ENCODE results near the gene MIB2.
A peak's percentile ranks its signal among the peaks of the same experiment; 100 is the strongest.
"Not testable (repeated sequence)": the region's sequence is repeated elsewhere in the genome, so short reads cannot be mapped to it uniquely, and the experiment has no call there.

MIB2 gene

DNA sequence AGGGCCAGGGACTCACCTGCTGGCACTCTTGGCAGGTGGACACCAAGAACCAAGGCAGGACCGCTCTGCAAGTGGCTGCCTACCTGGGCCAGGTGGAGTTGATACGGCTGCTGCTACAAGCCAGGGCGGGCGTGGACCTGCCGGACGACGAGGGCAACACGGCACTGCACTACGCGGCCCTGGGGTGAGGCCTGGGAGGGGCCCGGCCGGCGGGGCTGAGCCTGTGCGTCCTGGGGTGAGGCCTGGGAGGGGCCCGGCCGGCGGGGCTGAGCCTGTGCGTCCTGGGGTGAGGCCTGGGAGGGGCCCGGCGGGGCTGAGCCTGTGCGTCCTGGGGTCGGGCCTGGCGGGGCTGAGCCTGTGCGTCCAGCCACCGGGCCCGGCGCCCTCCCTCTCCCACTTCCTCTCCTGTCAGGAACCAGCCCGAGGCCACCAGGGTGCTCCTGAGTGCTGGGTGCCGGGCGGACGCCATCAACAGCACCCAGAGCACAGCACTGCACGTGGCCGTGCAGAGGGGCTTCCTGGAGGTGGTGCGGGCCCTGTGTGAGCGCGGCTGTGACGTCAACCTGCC, 12.0 kb downstream of the MIB2 start:
- DNase-seq (ENCODE audit: low read depth), result no peak

DNA sequence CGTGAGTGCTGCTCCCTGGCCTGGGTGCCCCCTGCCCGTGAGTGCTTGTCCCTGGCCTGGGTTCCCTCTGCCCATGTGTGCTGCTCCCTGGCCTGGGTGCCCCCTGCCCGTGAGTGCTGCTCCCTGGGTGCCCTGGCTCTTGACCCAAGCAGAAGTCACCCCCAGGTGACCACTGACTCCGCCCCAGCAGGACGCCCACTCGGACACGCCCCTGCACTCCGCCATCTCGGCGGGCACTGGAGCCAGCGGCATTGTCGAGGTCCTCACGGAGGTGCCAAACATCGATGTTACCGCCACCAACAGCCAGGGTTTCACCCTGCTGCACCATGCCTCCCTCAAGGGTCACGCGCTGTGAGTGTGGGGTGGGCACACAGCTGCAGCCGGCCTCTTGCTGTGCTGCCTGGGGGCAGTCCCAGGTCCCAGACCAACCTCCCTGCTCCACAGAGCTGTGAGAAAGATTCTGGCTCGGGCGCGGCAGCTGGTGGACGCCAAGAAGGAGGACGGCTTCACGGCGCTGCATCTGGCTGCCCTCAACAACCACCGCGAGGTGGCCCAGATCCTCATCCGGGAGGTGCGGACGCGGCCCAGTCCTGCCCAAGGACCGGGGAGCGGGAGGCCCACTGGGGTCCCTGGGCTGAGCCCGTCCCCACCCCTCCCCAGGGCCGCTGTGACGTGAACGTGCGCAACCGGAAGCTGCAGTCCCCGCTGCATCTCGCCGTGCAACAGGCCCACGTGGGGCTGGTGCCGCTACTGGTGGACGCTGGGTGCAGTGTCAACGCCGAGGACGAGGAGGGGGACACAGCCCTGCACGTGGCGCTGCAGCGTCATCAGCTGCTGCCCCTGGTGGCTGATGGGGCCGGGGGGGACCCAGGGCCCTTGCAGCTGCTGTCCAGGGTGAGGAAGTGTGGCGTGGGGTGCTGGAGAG, 12.8 kb downstream of the MIB2 start:
- DNase-seq (ENCODE audit: low read depth), result no peak

DNA sequence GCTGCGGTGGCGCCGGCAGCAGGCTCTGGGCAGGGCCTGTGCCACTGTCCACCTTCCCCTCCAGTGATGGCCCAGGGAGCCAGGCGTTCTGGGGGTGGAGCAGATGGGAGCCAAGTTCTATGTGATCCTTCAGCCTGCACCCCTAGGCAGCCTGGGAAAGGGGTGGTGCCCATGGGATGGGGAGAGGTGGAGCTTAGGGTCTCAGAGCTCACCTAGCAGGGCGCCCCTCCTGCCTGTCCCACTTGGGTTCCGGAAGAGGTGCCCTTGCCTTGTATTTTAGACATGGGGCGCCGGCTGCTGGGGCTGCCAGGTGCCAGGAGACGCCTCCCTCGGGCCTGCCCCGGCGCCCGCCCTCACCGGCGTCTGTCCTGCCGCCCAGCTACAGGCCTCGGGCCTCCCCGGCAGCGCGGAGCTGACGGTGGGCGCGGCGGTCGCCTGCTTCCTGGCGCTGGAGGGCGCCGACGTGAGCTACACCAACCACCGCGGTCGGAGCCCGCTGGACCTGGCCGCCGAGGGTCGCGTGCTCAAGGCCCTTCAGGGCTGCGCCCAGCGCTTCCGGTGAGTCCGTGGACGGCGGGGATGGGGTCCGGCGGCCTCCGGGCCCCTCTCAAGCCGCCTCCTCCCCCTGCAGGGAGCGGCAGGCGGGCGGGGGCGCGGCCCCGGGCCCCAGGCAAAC, 13.6 kb downstream of the MIB2 start:
- DNase-seq (ENCODE audit: low read depth), result no peak

DNA sequence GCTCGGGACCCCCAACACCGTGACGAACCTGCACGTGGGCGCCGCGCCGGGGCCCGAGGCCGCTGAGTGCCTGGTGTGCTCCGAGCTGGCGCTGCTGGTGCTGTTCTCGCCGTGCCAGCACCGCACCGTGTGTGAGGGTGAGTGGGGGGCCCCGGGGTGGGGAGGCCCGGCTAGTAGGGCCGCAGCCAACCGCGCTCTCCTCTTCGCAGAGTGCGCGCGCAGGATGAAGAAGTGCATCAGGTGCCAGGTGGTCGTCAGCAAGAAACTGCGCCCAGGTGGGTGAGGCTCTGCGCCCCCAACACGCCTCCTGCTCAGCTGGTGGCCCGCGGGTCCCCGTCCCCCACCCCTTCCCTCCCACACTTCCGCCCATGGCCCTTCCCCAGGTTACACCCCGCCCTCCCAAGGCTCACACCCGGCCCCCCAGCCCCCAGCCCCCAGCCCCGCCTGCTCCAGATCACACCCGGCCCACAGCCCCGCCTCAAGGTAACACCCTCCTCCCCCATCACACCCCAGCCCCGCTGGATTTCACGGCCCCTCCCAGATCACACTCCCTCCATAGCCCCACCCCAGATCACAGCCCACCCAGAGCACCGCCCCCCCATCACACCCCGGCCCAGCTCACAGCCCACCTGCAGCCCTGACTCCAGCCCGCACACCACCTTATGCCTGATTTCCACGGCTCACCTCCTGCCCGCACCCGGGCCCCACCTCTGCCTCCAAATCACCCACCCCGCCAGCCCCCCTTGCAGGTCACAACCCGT, 14.3 kb downstream of the MIB2 start:
- no peak for DNase-seq (ENCODE audit: low read depth)

DNA sequence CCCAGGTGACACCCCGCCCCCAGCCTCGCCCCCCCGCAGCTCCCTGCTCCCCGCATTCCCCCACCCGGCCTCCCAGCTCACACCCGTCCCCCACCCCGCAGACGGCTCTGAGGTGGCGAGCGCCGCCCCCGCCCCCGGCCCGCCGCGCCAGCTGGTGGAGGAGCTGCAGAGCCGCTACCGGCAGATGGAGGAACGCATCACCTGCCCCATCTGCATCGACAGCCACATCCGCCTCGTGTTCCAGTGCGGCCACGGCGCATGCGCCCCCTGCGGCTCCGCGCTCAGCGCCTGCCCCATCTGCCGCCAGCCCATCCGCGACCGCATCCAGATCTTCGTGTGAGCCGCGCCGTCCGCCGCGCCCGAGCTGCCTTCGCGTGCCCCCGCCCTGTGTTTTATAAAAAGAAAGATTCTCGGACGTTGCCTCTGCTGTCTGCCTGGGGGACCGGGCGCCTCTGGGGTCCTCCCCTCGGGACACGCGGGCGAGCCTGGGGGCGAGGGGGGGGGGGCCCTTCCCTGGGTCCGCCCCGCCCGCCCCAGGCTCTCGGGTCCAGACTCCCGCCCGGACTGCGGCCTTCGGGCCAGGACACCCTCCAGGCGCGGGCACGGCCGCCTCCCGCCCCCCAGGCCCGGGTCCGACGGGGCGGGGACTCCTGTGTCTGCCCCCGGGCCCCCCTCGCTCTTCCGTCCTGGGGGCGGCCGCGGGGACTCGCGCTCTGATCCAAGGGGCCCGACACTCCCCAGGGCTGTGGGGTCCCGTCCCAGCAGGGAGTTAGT, 15.1 kb downstream of the MIB2 start:
- peak; percentile 43 for DNase-seq (ENCODE audit: low read depth)

DNA sequence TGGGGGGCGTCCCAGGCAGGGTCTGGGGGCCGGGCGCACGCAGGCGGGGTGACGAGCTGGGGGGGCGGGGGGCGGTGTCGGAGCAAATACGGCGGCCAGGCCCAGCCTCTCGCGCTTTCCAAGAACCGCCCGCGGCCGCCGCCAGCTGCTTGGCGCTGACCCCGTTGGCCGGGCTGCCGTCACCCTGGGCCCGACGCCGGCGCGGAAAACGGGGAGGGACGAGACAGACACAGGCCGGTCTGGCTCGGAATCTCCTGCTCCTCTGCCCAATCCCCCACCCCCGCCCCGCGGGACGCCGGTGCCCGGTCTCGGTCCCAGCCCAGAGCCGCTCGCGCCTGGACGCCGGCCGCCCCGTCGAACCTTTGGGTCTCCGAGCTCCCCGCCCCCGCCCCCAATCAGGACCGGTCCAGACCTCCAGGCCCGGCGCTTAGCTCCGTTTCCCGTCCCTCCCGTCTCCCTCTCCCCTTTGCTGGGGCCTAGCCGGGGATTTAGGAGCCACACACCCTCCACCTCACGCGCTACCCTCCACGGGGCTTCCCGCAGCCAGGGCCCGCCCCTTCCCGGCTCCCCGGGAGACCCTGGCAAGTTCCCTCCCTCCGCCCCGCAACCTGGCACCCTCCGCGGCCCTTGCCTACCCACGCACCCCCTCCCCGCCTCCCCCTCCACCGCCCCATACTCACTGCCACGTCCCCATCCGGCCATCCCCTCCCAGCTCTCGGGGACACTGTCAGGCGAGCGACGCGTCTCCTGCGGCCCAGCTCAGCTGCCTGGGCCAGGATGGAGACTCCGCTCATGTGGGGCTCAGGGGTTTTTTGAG, 15.9 kb downstream of the MIB2 start:
- DNase-seq (ENCODE audit: low read depth), result no peak

DNA sequence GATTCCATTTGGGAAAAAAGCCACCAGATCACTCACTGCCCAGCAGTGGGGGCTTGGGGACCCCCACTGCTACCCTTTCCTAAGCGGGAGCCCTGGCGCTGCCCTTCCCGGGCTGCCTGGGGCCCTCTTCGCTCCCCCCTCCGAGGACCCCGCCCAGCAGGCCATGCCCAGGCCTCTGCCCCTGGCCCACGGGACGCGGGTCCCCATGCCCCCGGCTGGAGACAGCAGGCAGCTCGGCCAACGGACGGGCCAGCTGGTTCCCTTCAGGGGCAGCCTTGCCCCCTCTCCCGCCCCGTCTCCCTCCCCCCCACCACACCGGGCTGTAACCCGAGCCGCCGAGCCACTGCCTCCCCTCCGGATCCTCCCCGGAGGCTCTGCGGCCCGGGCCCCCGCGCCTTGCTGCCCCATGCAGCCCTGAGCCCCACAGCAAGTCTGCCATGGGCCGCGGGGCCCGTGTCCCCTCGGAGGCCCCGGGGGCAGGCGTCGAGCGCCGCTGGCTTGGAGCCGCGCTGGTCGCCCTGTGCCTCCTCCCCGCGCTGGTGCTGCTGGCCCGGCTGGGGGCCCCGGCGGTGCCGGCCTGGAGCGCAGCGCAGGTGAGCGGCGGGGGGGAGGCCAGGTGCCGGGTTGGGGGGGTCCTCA, 16.6 kb downstream of the MIB2 start, which contains the start of gene MMP23B:
Gene MMP23B, plus strand, starts transcription at position 392 of the 639 bp plus-strand sequence. Its CDS starts 46 bp downstream, at position 438.
- DNase-seq (ENCODE audit: low read depth), result no peak

DNA sequence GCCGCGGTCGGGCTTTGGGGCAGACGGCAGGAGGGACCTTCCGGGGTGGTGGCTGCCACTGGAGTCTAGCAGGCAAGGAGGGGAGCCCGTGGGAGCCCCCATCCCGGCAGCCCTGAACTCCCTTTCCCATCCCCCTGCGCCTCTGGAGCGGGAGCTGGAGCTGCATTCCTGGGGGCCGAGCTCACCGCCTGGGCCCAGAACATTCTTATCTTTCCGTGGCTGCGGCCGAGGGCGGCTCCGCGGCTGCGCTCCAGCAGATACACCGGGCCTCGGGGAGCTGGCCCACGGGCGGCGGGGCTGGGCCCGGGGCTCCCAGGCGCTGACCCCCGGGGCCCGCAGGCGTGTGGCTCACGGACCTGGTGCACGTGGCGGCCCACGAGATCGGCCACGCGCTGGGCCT, 18.1 kb downstream of the MIB2 start:
- not testable (repeated sequence) for DNase-seq (ENCODE audit: low read depth)

DNA sequence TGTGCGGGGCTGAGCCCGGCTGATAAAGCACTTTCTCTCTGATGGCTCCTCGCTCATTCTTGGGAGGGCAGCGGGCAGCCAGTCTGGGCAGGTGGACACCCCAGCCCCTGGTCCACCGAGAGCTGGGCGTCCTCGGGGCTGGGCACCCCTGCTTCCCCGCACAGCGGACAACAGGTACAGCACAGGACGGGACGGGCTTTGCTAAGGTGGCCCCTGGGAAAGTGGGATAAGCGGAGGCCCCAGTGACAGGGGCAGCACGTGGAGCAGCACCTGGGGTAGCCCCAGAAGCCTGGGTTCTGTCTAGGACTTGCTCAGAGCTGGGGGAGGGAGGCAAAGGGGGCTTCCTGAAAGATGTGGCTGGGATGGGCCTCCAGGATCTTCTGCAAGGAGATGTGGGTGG, 19.3 kb downstream of the MIB2 start:
- DNase-seq (ENCODE audit: low read depth), result not testable (repeated sequence)

DNA sequence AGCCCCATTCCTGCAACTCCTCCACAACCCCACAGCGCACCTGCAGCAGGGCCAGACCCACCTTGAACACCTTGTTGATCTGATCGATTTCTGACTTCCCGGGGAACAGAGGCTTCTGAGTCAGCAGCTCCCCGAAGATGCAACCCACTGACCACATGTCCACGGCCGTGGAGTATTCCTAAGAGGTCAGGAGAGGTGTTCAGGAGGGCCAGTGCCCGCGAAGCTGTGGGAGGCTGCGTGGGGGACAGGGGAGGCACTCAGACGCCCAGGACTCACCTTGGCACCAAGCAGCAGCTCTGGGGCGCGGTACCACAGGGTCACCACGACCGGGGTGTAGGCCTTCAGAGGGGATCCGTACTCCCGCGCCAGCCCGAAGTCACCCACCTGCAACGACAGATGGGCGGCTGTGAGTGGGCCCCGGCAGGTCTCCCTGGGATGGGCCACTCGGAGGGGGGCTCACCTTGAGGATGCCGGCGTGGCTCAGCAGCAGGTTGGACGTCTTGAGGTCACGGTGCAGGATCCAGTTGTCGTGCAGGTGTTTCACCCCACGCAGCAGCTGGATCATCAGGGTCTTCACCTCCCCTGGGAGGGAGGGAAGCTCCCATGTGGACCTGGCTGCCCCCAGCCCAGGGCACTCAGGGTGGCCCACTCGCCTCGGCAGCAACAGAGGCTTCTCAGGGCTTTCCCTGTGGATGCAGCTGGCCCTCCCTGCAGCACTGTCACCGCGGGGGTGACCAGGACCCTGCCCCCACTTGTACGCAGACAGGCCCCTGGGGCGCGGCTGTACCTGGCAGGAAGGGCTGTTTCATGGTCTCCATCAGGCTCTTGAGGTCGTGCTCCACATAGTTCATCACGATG, 21.6 kb downstream of the MIB2 start:
- not testable (repeated sequence) for DNase-seq (ENCODE audit: low read depth)

DNA sequence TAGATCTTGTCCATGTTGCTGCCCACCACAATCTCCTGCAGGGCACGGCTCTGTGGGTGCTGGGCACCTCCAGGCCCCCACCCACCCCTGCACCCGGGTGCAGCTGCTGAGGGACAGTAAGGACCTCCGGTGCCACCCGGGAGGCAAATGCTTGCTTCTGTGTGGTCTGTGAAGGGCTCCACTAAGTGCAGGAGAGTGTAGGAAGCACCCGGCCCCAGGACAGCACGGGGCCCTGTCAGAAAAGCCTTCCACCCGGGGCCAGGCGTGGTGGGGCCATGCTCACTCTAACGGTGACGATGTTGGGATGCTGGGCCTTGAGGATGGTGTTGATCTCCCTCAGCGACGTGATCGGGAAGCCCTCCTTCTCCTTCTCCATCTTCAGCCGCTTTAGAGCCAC, 22.2 kb downstream of the MIB2 start:
- not testable (repeated sequence) for DNase-seq (ENCODE audit: low read depth)

DNA sequence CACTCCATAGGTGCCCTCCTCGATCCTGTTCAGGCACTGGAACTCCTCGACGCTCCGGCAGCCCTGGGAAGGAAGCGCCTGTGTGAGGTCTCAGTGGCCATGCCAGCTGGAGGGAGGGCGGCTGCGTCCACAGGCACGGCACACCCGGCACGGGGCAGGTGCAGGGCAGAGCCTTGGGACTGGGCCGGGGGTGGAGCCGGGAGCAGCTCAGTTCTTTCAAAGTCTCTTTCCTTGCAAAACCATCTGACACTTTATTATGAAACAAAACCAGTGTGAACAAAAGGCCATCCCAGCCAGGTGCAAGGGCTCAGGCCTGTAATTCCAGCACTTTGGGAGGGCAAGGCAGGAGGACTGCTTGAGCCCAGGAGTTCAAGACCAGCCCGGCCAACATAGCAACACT, 23.2 kb downstream of the MIB2 start:
- not testable (repeated sequence) for DNase-seq (ENCODE audit: low read depth)

DNA sequence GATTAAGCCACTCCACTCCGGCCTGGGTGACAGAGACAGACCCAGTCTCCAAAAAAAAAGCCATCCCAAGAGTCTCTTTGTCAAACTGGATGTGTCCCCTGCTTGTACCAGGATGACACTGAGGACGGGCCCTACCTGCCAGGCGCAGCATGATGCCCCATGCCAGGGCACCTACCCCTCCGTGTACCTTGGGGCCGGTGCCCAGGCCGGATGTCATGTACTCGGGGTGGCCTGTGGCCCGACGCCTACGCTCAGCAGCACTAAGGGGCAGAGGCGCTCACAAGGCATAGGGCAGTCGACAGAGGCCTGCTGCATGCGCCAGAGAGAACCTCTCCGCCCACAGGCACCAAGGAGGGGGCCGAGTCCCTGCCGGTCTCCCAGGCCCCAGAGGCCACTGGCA, 24.1 kb downstream of the MIB2 start:
- not testable (repeated sequence) for DNase-seq (ENCODE audit: low read depth)

DNA sequence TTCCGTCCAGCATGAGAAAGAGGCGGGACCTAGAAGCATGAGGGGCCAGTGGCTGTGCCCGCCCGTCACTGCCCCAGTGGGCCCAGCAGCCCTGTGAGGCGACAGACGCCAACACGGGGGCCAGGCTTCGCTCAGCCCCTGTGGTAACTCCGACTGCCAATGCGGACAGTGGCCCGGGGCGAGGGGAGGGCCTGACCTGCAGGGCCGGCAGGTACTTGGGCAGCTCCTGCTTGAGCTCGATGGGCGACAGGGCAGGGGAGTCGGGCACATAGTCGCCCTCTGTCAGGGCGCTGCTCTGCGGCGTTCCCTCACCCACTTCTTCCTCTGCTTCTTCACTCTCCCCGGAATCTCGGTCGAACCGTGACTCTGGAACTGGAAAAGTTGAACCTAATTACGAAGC, 24.8 kb downstream of the MIB2 start:
- DNase-seq (ENCODE audit: low read depth), result not testable (repeated sequence)

DNA sequence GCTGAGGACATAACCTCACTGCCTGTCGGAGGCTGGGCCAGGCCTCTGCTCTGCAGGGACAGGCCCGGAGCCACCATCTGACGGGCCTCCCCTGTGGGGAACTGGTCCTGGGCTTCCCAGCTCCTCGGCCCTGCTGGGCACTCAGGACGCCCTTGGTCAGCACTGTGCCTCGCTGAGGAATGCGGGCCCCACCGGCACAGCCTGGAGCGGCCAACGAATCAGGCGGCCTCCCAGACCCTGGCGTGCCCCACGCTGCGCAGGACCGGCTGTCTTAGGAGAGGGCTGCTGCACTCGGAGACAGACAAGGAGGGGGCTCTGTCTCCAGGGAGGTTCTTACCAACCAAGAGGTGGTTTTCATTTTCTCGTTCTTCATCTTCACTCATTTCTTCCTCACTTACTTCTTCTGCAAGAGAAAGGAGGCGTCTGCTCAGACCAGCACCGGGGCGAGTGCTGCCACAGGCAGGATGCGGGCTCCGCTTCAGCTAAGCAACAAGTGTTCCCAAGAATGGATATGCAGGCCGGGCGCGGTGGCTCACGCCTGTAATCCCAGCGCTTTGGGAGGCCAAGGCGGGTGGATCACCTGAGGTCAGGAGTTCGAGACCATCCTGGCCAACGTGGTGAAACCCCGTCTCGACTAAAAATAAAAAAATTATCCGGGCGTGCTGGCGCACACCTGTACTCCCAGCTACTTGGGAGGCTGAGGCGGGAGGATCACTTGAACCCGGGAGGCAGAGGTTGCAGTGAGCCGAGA, 25.6 kb downstream of the MIB2 start:
- not testable (repeated sequence) for DNase-seq (ENCODE audit: low read depth)

DNA sequence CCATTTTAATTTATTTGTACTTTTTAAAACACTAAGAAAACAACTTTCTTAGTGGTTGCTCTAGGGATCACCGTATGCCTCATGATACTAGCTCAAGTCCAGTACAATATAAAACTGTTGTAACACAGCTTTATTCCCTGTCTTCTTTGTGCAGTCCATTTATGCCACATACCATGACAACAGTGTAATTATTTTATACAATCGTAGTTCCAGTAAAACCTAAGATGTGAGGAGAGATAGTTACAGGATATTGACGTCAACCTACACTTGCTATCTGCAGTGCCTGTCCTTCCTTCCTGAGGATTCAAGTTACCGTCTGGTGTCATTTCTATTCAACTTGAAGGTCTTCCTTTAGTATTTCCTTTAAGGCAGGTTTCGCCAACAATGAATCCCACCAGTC, 31.0 kb downstream of the MIB2 start:
- DNase-seq (ENCODE audit: low read depth), result not testable (repeated sequence)

DNA sequence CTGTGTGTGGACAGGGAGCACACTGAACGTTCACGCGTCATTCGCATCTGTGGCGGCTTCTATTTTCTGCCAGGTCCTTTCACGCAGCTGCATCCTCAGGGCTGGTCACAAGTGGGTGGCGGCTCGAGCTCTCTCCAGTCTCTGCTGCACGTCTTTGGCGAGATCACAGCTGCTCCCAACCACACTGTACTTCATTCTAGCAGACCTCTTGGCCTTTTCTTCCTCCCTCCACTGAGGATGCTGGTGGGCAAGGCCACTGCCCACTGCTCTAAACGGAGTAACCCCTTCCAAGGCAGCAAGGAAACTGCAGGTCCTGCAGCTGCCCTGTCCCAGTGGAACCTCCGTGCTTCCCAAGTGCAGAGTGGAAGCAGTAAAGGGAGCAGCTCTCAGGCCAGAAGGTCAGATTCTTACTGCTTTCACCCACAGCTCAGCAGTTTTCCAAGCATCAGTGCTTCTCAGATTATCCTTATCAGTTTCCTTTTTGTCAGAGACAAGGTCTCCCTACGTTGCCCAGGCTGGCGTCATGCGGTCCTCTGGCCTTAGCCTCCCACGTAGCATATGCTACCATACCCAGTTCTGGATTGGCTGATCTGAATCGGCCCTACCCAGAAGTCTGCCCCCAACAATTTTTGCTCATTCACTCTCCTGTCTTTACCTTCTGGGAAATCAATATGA, 32.4 kb downstream of the MIB2 start:
- DNase-seq (ENCODE audit: low read depth), result not testable (repeated sequence)

DNA sequence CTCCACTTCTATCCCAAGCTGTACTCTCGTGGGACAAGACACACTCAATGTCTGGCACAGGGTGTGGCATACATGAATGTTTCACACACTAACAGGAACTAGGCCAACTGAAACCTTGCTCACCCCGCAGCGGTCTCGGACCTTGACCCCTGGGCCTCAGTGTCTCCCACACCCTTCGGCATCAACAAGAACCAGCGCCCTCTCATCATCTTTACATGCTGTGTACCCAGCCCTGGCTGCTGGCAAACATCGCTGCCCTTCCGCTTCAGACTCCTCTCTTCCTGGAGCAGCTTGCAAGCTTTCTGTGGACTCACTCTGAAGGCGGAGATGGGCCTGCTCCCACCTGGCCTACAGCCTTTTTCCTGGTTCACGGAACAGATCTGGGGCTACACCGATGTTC, 33.0 kb downstream of the MIB2 start:
- DNase-seq (ENCODE audit: low read depth), result not testable (repeated sequence)

Data from fibroblast of the conjunctiva (primary cell).